WTC11 (cell line): ENCODE data around the gene MBD2. TPM values are rescaled to one million over a fixed set of nuclear protein-coding genes. Genes with fewer than 3 reads are reported as not detected.

Source experiments
- ATAC-seq: fragments of 200-7000 bp; cut with Tn5 transposase; 2 replicates; pipeline ENCODE4 v1.10.0; 2021; ENCODE audit warnings: mild to moderate bottlenecking, moderate library complexity
- CTCF ChIA-PET: fragments of 300-600 bp; sonication (Branson Sonifier 250); formaldehyde crosslinking; loops from one replicate; lab custom pipeline; 2021; ENCODE audit warnings: antibody characterized with exemption; lab: Charles Lee
- POLR2A ChIA-PET: fragments of 350-600 bp; sonication (Branson Sonifier 250); formaldehyde crosslinking; loops from one replicate; lab custom pipeline; 2021; ENCODE audit warnings: antibody characterized with exemption; lab: Charles Lee
- DNase-seq: peaks from one replicate; pipeline ENCODE4 v3.0.0; 2021; ENCODE audit warnings: low spot score
- H3K27ac Mint-ChIP-seq: 2 replicates; pipeline ENCODE4 v1.8.0; 2021; ENCODE audit warnings: mixed read lengths
- H3K27me3 Mint-ChIP-seq: 2 replicates; pipeline ENCODE4 v1.8.0; 2021; ENCODE audit warnings: low read depth, mild to moderate bottlenecking, moderate library complexity, mixed read lengths
- H3K36me3 Mint-ChIP-seq: 2 replicates; pipeline ENCODE4 v1.8.0; 2021; ENCODE audit warnings: mixed read lengths
- H3K4me1 Mint-ChIP-seq: 2 replicates; pipeline ENCODE4 v1.8.0; 2022; ENCODE audit warnings: mixed read lengths
- H3K4me3 Mint-ChIP-seq: 2 replicates; pipeline ENCODE4 v1.8.0; 2021; ENCODE audit warnings: mild to moderate bottlenecking, moderate library complexity, mixed read lengths
- H3K9me3 Mint-ChIP-seq: 2 replicates; pipeline ENCODE4 v1.8.0; 2021; ENCODE audit warnings: mixed read lengths
- GABPB1 ChIP-seq: sonication (generic); formaldehyde crosslinking; IDR thresholded peaks from 2 replicates; pipeline ENCODE4 v1.8.1; 2023; ENCODE audit warnings: mild to moderate bottlenecking, missing genetic modification reagents
- MXD4 ChIP-seq: fragments of 250-450 bp; sonication (Bioruptor Pico); IDR thresholded peaks from 2 replicates; pipeline ENCODE4 v1.8.0; 2021; ENCODE audit warnings: mild to moderate bottlenecking, moderate library complexity, borderline replicate concordance
- MYBL2 ChIP-seq: sonication (generic); formaldehyde crosslinking; IDR thresholded peaks from 2 replicates; pipeline ENCODE4 v1.8.1; 2023; ENCODE audit warnings: mild to moderate bottlenecking, moderate library complexity, missing genetic modification reagents
- NR3C1 ChIP-seq: sonication (generic); formaldehyde crosslinking; conservative IDR thresholded peaks from 2 replicates; pipeline ENCODE4 v1.8.1; 2023; ENCODE audit warnings: low read depth, mild to moderate bottlenecking, missing genetic modification reagents
- RELA ChIP-seq: sonication (generic); formaldehyde crosslinking; IDR thresholded peaks from 2 replicates; pipeline ENCODE4 v1.8.1; 2022; ENCODE audit warnings: missing genetic modification reagents, mild to moderate bottlenecking, borderline replicate concordance
- SMAD4 ChIP-seq: sonication (generic); formaldehyde crosslinking; IDR thresholded peaks from 2 replicates; pipeline ENCODE4 v1.8.0; 2022; ENCODE audit warnings: mild to moderate bottlenecking, missing genetic modification reagents
- TEAD4 ChIP-seq: sonication (generic); formaldehyde crosslinking; IDR thresholded peaks from 2 replicates; pipeline ENCODE4 v1.8.0; 2022; ENCODE audit warnings: mild to moderate bottlenecking, missing genetic modification reagents
- ZNF121 ChIP-seq: sonication (generic); formaldehyde crosslinking; IDR thresholded peaks from 2 replicates; pipeline ENCODE4 v1.8.0; 2023; ENCODE audit warnings: missing genetic modification reagents
- total RNA-seq: library from RNA; stranded (reverse); gene quantifications from 3 replicates; pipeline ENCODE4 v1.2.3, GENCODE V29; 2021
- TF ChIP-seq, protein P1 (sequence below): sonication (generic); formaldehyde crosslinking; IDR thresholded peaks from 2 replicates; pipeline ENCODE4 v1.8.1; 2023; ENCODE audit warnings: mild to moderate bottlenecking, missing genetic modification reagents, borderline replicate concordance
- TF ChIP-seq, protein P2 (sequence below): sonication (generic); formaldehyde crosslinking; IDR thresholded peaks from 2 replicates; pipeline ENCODE4 v1.8.1; 2022; ENCODE audit warnings: mild to moderate bottlenecking, moderate library complexity, missing genetic modification reagents
- TF ChIP-seq, protein P3 (sequence below): fragments of 250-450 bp; sonication (Bioruptor Pico); conservative IDR thresholded peaks from 2 replicates; pipeline ENCODE4 v1.9.0; 2021; ENCODE audit warnings: mild to moderate bottlenecking
- TF ChIP-seq, protein P4 (sequence below): sonication (generic); formaldehyde crosslinking; IDR thresholded peaks from 2 replicates; pipeline ENCODE4 v1.8.0; 2023; ENCODE audit warnings: missing genetic modification reagents, mild to moderate bottlenecking, borderline replicate concordance
- TF ChIP-seq, protein P5 (sequence below): sonication (generic); formaldehyde crosslinking; IDR thresholded peaks from 2 replicates; pipeline ENCODE4 v1.8.1; 2022; ENCODE audit warnings: mild to moderate bottlenecking, missing genetic modification reagents, moderate library complexity, borderline replicate concordance
- TF ChIP-seq, protein P6 (sequence below): fragments of 250-450 bp; sonication (Bioruptor Pico); IDR thresholded peaks from 2 replicates; pipeline ENCODE4 v2.1.2; 2022; ENCODE audit warnings: mild to moderate bottlenecking, moderate library complexity
- TF ChIP-seq, protein P7 (sequence below): fragments of 250-450 bp; sonication (Bioruptor Pico); IDR thresholded peaks from 2 replicates; pipeline ENCODE4 v1.9.0; 2021; ENCODE audit warnings: moderate library complexity, mild to moderate bottlenecking, inconsistent platforms, borderline replicate concordance

Gene MBD2
- total RNA-seq, 1 experiment from 2014 or later: 42.7 TPM

DNA sequence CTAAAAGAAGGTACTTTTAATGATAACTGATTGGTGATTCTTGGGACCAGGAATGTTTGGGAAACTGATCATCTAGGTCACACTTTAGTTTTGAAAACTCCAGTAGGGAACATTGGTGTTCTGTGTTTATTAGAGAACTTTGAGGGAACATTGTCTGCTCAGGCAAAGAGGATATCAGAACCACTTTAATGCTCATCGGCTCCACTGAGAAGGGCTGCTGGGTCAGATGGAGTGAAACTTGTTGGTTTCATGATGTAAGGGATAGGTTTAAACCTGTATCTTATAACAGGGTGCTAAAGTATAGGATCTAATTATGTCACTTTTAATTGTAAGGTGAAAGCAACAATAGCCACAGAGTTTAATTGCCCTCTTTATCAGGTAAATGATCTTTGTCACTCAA, 30.7 kb upstream of the MBD2 start (continued):
- TF ChIP-seq, protein P1, sequence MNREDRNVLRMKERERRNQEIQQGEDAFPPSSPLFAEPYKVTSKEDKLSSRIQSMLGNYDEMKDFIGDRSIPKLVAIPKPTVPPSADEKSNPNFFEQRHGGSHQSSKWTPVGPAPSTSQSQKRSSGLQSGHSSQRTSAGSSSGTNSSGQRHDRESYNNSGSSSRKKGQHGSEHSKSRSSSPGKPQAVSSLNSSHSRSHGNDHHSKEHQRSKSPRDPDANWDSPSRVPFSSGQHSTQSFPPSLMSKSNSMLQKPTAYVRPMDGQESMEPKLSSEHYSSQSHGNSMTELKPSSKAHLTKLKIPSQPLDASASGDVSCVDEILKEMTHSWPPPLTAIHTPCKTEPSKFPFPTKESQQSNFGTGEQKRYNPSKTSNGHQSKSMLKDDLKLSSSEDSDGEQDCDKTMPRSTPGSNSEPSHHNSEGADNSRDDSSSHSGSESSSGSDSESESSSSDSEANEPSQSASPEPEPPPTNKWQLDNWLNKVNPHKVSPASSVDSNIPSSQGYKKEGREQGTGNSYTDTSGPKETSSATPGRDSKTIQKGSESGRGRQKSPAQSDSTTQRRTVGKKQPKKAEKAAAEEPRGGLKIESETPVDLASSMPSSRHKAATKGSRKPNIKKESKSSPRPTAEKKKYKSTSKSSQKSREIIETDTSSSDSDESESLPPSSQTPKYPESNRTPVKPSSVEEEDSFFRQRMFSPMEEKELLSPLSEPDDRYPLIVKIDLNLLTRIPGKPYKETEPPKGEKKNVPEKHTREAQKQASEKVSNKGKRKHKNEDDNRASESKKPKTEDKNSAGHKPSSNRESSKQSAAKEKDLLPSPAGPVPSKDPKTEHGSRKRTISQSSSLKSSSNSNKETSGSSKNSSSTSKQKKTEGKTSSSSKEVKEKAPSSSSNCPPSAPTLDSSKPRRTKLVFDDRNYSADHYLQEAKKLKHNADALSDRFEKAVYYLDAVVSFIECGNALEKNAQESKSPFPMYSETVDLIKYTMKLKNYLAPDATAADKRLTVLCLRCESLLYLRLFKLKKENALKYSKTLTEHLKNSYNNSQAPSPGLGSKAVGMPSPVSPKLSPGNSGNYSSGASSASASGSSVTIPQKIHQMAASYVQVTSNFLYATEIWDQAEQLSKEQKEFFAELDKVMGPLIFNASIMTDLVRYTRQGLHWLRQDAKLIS (CRISPR knock-in tag): no peak
- no peak for TF ChIP-seq TEAD4 (CRISPR knock-in tag)
- no peak for TF ChIP-seq MYBL2 (CRISPR knock-in tag)
- TF ChIP-seq, protein P2, sequence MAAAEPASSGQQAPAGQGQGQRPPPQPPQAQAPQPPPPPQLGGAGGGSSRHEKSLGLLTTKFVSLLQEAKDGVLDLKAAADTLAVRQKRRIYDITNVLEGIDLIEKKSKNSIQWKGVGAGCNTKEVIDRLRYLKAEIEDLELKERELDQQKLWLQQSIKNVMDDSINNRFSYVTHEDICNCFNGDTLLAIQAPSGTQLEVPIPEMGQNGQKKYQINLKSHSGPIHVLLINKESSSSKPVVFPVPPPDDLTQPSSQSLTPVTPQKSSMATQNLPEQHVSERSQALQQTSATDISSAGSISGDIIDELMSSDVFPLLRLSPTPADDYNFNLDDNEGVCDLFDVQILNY (CRISPR knock-in tag): no peak
- no peak for TF ChIP-seq SMAD4 (CRISPR knock-in tag)
- no peak for TF ChIP-seq MXD4 (CRISPR knock-in tag)
- no peak for TF ChIP-seq RELA (CRISPR knock-in tag)
- TF ChIP-seq, all 79 proteins: peak for 0

DNA sequence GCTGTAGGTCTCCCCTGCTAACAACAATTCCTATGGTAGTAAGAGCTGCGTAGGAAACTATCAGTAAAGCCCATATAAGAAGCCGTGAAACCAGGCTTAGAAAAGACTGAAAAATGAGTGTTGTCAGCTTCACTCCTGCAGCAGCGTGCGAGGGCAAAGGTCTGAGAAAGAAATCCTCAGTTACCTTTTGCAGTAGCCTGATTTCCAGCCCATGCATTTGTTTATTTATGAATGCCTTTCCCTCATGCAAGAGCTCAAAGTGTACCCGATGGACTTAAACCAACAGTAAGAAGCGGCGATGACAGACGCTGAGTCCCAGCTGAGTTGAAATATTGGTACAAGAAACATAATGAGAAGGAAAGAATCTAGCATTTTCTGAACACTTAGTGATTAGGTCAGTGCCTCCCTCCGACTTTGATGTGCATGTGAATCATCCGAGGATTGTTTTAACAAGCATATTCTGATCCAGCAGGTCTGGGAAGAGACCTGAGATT, 29.8 kb upstream of the MBD2 start:
- CTCF ChIA-PET: no interaction called here
- H3K9me3 Mint-ChIP-seq: peaks cover 7% of the 10 kb centered on the region
- POLR2A ChIA-PET: no interaction called here
- H3K27ac Mint-ChIP-seq: peak overlapping the region; percentile 93
- ATAC-seq: peak; percentile 23; the same call in 1 of the 2 replicates
- TF ChIP-seq, protein P3, sequence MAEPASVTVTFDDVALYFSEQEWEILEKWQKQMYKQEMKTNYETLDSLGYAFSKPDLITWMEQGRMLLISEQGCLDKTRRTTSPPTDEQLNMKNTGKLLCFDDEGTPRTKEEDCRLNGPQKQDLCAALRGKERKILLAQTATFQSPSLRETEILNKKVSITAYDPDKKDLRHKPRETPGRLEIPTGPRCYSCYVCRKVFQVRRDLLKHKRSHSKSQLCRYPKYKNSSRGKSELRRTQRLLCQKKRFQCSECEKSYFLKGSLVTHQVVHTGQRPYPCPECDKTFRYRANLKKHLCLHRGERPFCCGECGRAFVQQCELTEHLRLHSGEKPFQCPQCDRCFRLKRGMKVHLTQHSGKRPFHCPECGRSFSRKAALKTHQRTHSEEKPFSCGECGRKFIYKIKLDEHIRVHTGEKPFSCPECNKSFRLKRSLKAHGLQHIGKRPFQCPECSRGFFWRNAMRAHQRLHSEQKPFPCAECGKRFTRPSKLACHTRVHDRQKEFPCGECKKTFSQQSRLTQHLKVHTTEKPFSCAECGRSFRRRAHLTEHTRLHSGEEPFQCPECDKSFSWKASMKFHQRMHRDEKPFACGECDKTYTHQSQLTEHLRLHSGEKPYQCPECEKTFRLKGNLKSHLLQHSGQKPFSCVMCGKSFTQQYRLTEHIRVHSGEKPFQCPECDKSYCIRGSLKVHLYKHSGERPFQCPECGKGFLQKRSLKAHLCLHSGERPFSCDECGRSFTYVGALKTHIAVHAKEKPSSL (CRISPR knock-in tag): no peak
- peak; percentile 64; the same call in 1 of the 2 replicates for TF ChIP-seq GABPB1 (CRISPR knock-in tag)
- DNase-seq: no peak
- no peaks in the 10 kb centered on the region for H3K36me3 Mint-ChIP-seq
- H3K27me3 Mint-ChIP-seq: no peaks in the 10 kb centered on the region
- H3K4me1 Mint-ChIP-seq: peaks cover 56% of the 10 kb centered on the region
- no peak overlapping the region for H3K4me3 Mint-ChIP-seq

DNA sequence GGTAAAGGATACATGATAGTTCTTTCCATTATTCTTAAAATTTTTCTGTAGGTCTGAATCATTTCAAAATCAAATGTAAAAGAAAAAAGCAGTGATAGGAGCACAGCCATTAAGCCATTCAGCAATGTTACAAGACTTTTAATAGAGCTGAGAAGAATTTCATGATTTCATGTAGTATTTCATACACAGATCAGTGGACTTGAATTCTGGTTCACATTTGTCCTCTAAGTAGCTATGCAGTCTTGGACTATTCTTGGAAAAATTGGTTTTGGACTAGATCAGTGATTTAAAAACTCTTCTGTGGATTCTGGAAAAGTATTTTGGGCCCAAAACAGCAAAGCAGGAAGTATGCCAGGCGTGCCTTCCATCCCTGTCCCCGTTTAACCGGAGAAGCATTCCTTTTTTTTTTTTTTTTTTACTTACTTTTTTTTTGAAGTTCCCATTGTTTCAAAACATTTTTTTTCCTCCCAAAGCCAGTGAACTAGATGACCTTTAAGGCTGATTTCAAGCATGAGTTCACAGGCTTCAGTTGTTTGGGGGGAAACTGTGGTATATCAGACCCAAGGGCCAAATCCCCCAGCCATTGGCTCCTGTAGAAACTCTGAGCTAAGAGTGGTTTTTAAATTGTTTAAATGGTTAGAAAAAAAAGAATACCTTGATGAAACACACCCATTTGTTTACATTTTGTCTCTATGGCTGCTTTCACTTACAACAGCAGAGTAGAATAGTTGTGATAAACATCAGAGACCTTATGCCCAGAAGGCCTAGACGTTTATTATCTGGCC, 27.3 kb upstream of the MBD2 start:
- peaks cover 58% of the 10 kb centered on the region for H3K4me1 Mint-ChIP-seq
- POLR2A ChIA-PET: no interaction called here
- no peaks in the 10 kb centered on the region for H3K36me3 Mint-ChIP-seq
- TF ChIP-seq, protein P4, sequence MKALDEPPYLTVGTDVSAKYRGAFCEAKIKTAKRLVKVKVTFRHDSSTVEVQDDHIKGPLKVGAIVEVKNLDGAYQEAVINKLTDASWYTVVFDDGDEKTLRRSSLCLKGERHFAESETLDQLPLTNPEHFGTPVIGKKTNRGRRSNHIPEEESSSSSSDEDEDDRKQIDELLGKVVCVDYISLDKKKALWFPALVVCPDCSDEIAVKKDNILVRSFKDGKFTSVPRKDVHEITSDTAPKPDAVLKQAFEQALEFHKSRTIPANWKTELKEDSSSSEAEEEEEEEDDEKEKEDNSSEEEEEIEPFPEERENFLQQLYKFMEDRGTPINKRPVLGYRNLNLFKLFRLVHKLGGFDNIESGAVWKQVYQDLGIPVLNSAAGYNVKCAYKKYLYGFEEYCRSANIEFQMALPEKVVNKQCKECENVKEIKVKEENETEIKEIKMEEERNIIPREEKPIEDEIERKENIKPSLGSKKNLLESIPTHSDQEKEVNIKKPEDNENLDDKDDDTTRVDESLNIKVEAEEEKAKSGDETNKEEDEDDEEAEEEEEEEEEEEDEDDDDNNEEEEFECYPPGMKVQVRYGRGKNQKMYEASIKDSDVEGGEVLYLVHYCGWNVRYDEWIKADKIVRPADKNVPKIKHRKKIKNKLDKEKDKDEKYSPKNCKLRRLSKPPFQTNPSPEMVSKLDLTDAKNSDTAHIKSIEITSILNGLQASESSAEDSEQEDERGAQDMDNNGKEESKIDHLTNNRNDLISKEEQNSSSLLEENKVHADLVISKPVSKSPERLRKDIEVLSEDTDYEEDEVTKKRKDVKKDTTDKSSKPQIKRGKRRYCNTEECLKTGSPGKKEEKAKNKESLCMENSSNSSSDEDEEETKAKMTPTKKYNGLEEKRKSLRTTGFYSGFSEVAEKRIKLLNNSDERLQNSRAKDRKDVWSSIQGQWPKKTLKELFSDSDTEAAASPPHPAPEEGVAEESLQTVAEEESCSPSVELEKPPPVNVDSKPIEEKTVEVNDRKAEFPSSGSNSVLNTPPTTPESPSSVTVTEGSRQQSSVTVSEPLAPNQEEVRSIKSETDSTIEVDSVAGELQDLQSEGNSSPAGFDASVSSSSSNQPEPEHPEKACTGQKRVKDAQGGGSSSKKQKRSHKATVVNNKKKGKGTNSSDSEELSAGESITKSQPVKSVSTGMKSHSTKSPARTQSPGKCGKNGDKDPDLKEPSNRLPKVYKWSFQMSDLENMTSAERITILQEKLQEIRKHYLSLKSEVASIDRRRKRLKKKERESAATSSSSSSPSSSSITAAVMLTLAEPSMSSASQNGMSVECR (CRISPR knock-in tag): no peak
- TF ChIP-seq, protein P5, sequence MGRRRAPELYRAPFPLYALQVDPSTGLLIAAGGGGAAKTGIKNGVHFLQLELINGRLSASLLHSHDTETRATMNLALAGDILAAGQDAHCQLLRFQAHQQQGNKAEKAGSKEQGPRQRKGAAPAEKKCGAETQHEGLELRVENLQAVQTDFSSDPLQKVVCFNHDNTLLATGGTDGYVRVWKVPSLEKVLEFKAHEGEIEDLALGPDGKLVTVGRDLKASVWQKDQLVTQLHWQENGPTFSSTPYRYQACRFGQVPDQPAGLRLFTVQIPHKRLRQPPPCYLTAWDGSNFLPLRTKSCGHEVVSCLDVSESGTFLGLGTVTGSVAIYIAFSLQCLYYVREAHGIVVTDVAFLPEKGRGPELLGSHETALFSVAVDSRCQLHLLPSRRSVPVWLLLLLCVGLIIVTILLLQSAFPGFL (CRISPR knock-in tag): no peak
- TF ChIP-seq, protein P6, sequence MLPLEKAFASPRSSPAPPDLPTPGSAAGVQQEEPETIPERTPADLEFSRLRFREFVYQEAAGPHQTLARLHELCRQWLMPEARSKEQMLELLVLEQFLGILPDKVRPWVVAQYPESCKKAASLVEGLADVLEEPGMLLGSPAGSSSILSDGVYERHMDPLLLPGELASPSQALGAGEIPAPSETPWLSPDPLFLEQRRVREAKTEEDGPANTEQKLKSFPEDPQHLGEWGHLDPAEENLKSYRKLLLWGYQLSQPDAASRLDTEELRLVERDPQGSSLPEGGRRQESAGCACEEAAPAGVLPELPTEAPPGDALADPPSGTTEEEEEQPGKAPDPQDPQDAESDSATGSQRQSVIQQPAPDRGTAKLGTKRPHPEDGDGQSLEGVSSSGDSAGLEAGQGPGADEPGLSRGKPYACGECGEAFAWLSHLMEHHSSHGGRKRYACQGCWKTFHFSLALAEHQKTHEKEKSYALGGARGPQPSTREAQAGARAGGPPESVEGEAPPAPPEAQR (CRISPR knock-in tag): no peak
- no peak for TF ChIP-seq NR3C1 (CRISPR knock-in tag)
- TF ChIP-seq ZNF121 (CRISPR knock-in tag): no peak
- TF ChIP-seq, protein P7, sequence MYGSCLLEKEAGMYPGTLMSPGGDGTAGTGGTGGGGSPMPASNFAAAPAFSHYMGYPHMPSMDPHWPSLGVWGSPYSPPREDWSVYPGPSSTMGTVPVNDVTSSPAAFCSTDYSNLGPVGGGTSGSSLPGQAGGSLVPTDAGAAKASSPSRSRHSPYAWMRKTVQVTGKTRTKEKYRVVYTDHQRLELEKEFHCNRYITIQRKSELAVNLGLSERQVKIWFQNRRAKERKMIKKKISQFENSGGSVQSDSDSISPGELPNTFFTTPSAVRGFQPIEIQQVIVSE (CRISPR knock-in tag): no peak

More for the DNA sequence above, 27.3 kb upstream of the MBD2 start:
- Mint-ChIP-seq H3K9me3 (peaks cover 7% of the 10 kb centered on the region), H3K27me3 (no peaks in the 10 kb centered on the region; the same call in 1 of the 2 replicates), H3K27ac (no peak overlapping the region; the same call in 1 of the 2 replicates), H3K4me3 (no peak overlapping the region)
- DNase-seq (no peak), ATAC-seq (no peak)
- CTCF ChIA-PET: interaction anchor here (0.6 kb wide), 1 partner anchor 75 kb away, joined by 4 read pairs; no protein-coding TSS in a partner anchor
